ENCODE measurements around the gene PITRM1. TPM values are rescaled to one million over a fixed set of nuclear protein-coding genes. Genes with fewer than 3 reads are reported as not detected.
A peak's percentile ranks its signal among the peaks of the same experiment; 100 is the strongest.
"Not testable (repeated sequence)": the region's sequence is repeated elsewhere in the genome, so short reads cannot be mapped to it uniquely, and the experiment has no call there.

PITRM1 gene
- total RNA-seq, 1 donor from 2014 or later: 60.2 TPM

DNA sequence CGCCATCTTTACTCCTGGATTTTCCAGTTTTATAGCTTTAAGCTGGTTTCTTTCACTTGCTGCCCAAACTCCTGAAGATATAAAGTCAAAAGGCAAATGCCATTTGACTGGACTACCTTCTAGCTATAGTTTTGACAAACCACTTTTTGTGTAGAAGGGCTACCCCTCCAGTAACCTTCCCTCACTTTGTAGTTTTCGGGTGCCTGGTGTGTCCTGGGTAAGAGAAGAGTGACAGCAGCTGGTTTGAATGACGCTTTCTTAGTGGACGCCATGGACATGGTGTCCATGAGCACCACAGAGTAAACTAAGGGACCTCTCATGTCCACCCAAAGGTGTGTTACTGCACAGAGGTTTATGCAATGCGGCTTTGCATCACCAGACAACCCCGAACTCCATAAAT lies 21.2 kb upstream of the PITRM1 start:
- Histone ChIP-seq H3K9me3 (no peaks in the 10 kb centered on the region), H3K4me3 (no peak overlapping the region), H3K27ac (no peak overlapping the region), H3K4me1 (peaks cover 21% of the 10 kb centered on the region), H3K27me3 (ENCODE audit: low read depth) (no peaks in the 10 kb centered on the region), H3K36me3 (no peaks in the 10 kb centered on the region)
- ATAC-seq (no peak), DNase-seq (no peak)
- no peak for TF ChIP-seq CTCF (IDR thresholded peaks at IDR 0.05)
- intact Hi-C loops (cut with DNase I): loop anchor here (10.0 kb wide), 1 partner anchor 1571 kb away; no protein-coding TSS in a partner anchor

- Histone ChIP-seq H3K27me3 (ENCODE audit: low read depth) (no peaks in the 10 kb centered on the region), H3K27ac (no peak overlapping the region), H3K36me3 (no peaks in the 10 kb centered on the region), H3K4me3 (peak overlapping the region; percentile 39), H3K4me1 (peaks cover 20% of the 10 kb centered on the region), H3K9me3 (no peaks in the 10 kb centered on the region)
- peak; percentile 91 for TF ChIP-seq CTCF (IDR thresholded peaks at IDR 0.05)
- DNase-seq (no peak), ATAC-seq (peak; percentile 57 to 68)
- intact Hi-C loops (cut with DNase I): loop anchor here (10.0 kb wide), 1 partner anchor 1572 kb away; no protein-coding TSS in a partner anchor
These were observed 20.5 kb upstream of the PITRM1 start for GRCh38 chr10:3192856-3193635.

- no peaks in the 10 kb centered on the region for H3K9me3 ChIP-seq
- no peak overlapping the region for H3K4me3 ChIP-seq
- ATAC-seq: no peak
- H3K27ac ChIP-seq: no peak overlapping the region
- TF ChIP-seq CTCF (IDR thresholded peaks at IDR 0.05): no peak
- intact Hi-C loops (cut with DNase I): loop anchor here (10.0 kb wide), 1 partner anchor 1574 kb away; no protein-coding TSS in a partner anchor
- peaks cover 4% of the 10 kb centered on the region for H3K4me1 ChIP-seq
- no peaks in the 10 kb centered on the region for H3K27me3 ChIP-seq (ENCODE audit: low read depth)
- H3K36me3 ChIP-seq: no peaks in the 10 kb centered on the region
- no peak for DNase-seq
These were observed 18.2 kb upstream of the PITRM1 start for GRCh38 chr10:3190817-3191216.

DNA sequence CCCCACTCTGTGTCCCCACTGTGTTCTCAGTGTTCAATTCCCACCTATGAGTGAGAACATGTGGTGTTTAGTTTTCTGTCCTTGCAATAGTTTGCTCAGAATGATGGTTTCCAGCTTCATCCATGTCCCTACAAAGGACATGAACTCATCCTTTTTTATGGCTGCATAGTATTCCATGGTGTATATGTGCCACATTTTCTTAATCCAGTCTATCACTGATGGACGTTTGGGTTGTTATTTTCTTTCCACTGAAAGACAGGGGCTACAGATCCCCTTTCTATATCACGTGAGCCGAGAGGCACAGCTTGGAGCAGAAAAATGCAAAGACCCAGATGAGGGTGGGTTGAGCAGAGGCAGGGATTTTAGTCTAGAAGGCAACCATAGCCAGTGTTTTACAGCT lies 14.6 kb upstream of the PITRM1 start:
- intact Hi-C loops (cut with DNase I); H3K4me3 ChIP-seq; H3K9me3 ChIP-seq: not testable (repeated sequence)

GRCh38 chr10:3186368-3186767 lies 13.8 kb upstream of the PITRM1 start:
- Histone ChIP-seq H3K4me3 (no peak overlapping the region), H3K9me3 (no peaks in the 10 kb centered on the region), H3K4me1 (no peaks in the 10 kb centered on the region), H3K27me3 (ENCODE audit: low read depth) (no peaks in the 10 kb centered on the region), H3K27ac (no peak overlapping the region), H3K36me3 (no peaks in the 10 kb centered on the region)
- TF ChIP-seq CTCF (IDR thresholded peaks at IDR 0.05): no peak
- no peak for DNase-seq
- no peak for ATAC-seq
- intact Hi-C loops (cut with DNase I): no loop called here

More for the DNA sequence above, 14.6 kb upstream of the PITRM1 start:
- H3K4me1 ChIP-seq; ATAC-seq; DNase-seq; H3K27me3 ChIP-seq (ENCODE audit: low read depth); H3K27ac ChIP-seq; H3K36me3 ChIP-seq: not testable (repeated sequence)

DNA sequence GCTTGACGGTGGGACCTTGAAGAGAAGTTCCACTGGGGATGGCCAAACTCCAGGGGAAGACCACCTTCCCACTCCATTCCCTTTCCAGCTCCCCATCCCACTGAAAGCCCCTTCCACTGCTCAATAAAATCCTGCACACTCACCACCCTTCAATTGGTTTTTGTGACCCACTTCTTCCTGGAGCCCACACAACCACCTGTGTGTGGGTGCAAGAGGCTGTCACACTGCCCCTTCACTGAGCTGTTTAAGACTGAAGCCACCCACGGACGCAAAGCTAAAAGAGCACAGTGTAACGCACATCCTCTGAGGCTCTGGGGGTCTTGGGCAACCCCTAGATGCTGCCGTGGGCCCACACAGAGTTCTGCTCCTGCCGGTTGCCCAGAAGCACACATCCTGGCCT lies 12.8 kb upstream of the PITRM1 start:
- ATAC-seq (peak in 1 of 2 donors; percentile 27), DNase-seq (no peak)
- no peak for TF ChIP-seq CTCF (IDR thresholded peaks at IDR 0.05)
- intact Hi-C loops (cut with DNase I): no loop called here
- Histone ChIP-seq H3K36me3 (no peaks in the 10 kb centered on the region), H3K9me3 (no peaks in the 10 kb centered on the region), H3K4me3 (no peak overlapping the region), H3K4me1 (no peaks in the 10 kb centered on the region), H3K27me3 (ENCODE audit: low read depth) (no peaks in the 10 kb centered on the region), H3K27ac (no peak overlapping the region)

Measured in lower lobe of right lung (tissue), 2 donors.